ENCODE data around the gene TJP3. TPM values are rescaled to one million over a fixed set of nuclear protein-coding genes. Genes with fewer than 3 reads are reported as not detected.

The TJP3 gene
- total RNA-seq, 4 donors from 2014 or later: 29.7 to 43.7 (median 39.8) TPM

- peak overlapping the region in 1 of 3 donors; percentile 53 for H3K4me3 ChIP-seq (replicated peaks in 1 of 3)
- DNase-seq: no peak
- H3K9me3 ChIP-seq: no peaks in the 10 kb centered on the region
- no peaks in the 10 kb centered on the region for H3K36me3 ChIP-seq
- intact Hi-C loops (cut with DNase I): no loop called here
- peaks cover 25 to 26% of the 10 kb centered on the region in 2 donors for H3K4me1 ChIP-seq
- TF ChIP-seq POLR2A (IDR thresholded peaks at IDR 0.05): no peak
- TF ChIP-seq, protein P1, sequence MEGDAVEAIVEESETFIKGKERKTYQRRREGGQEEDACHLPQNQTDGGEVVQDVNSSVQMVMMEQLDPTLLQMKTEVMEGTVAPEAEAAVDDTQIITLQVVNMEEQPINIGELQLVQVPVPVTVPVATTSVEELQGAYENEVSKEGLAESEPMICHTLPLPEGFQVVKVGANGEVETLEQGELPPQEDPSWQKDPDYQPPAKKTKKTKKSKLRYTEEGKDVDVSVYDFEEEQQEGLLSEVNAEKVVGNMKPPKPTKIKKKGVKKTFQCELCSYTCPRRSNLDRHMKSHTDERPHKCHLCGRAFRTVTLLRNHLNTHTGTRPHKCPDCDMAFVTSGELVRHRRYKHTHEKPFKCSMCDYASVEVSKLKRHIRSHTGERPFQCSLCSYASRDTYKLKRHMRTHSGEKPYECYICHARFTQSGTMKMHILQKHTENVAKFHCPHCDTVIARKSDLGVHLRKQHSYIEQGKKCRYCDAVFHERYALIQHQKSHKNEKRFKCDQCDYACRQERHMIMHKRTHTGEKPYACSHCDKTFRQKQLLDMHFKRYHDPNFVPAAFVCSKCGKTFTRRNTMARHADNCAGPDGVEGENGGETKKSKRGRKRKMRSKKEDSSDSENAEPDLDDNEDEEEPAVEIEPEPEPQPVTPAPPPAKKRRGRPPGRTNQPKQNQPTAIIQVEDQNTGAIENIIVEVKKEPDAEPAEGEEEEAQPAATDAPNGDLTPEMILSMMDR (IDR thresholded peaks at IDR 0.05): no peak
- H3K27ac ChIP-seq: peak overlapping the region; percentile 26 to 66 (median 33)
- H3K27me3 ChIP-seq: no peaks in the 10 kb centered on the region
- WGBS, 2 donors: 81 to 86% methylated on average over 5 of the region's 5 CpGs
Observed at GRCh38 chr19:3723110-3723488, 14.9 kb downstream of the TJP3 start.

- no peak overlapping the region for H3K4me3 ChIP-seq (replicated peaks in 1 of 3)
- TF ChIP-seq, protein P1 (IDR thresholded peaks at IDR 0.05): no peak
- no peak for TF ChIP-seq POLR2A (IDR thresholded peaks at IDR 0.05)
- H3K27ac ChIP-seq: peak overlapping the region in 1 of 3 donors; percentile 26
- intact Hi-C loops (cut with DNase I): no loop called here
- H3K9me3 ChIP-seq: no peaks in the 10 kb centered on the region
- 60 to 61% methylated on average over 8 of the region's 8 CpGs for WGBS, 2 donors
- H3K4me1 ChIP-seq: peaks cover 25 to 26% of the 10 kb centered on the region in 2 donors
- no peaks in the 10 kb centered on the region for H3K27me3 ChIP-seq
- no peaks in the 10 kb centered on the region for H3K36me3 ChIP-seq
- no peak for DNase-seq
Observed at GRCh38 chr19:3723883-3724282, 15.7 kb downstream of the TJP3 start.

GRCh38 chr19:3725121-3725520 is 16.9 kb downstream of the TJP3 start:
- TF ChIP-seq, protein P1 (IDR thresholded peaks at IDR 0.05): no peak
- TF ChIP-seq POLR2A (IDR thresholded peaks at IDR 0.05): no peak
- WGBS, 2 donors: 50 to 53% methylated on average over 3 of the region's 3 CpGs
- Histone ChIP-seq H3K27me3 (no peaks in the 10 kb centered on the region), H3K9me3 (no peaks in the 10 kb centered on the region), H3K4me1 (peaks cover 25 to 26% of the 10 kb centered on the region in 2 donors), H3K36me3 (no peaks in the 10 kb centered on the region), H3K27ac (peak overlapping the region; percentile 43 to 76 (median 63)), H3K4me3 (replicated peaks in 1 of 3) (no peak overlapping the region)
- peak; percentile 42 to 54 for DNase-seq
- intact Hi-C loops (cut with DNase I): no loop called here

- peak; percentile 98 to 99 for DNase-seq
- Histone ChIP-seq H3K27me3 (no peaks in the 10 kb centered on the region), H3K4me1 (peaks cover 25 to 26% of the 10 kb centered on the region in 2 donors), H3K27ac (peak overlapping the region; percentile 55 to 76 (median 63)), H3K9me3 (no peaks in the 10 kb centered on the region), H3K36me3 (no peaks in the 10 kb centered on the region), H3K4me3 (replicated peaks in 1 of 3) (no peak overlapping the region)
- WGBS, 2 donors: 22 to 23% methylated on average over 12 to 14 of the region's 14 CpGs
- peak in 1 of 2 donors; percentile 80 for TF ChIP-seq POLR2A (IDR thresholded peaks at IDR 0.05)
- TF ChIP-seq, protein P1 (IDR thresholded peaks at IDR 0.05): no peak
- intact Hi-C loops (cut with DNase I): no loop called here
Observed at GRCh38 chr19:3725640-3726310, 17.6 kb downstream of the TJP3 start.

DNA sequence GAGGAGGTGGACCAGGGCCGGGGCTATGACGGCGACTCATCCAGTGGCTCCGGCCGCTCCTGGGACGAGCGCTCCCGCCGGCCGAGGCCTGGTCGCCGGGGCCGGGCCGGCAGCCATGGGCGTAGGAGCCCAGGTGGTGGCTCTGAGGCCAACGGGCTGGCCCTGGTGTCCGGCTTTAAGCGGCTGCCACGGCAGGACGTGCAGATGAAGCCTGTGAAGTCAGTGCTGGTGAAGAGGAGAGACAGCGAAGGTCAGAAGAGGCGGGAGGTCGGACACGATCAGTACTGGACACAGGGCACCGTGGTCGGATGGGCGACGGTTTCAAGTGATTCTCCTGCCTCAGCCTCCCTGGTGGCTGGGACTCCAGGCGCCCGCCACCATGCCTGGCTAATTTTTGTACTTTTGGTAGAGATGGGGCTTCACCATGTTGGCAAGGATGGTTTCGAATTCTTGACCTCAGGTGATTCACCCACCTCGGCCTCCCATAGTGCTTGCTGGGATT is 22.3 kb downstream of the TJP3 start:
- intact Hi-C loops (cut with DNase I): no loop called here
- TF ChIP-seq, protein P1 (IDR thresholded peaks at IDR 0.05): no peak
- no peak for TF ChIP-seq POLR2A (IDR thresholded peaks at IDR 0.05)
- Histone ChIP-seq H3K9me3 (no peaks in the 10 kb centered on the region), H3K27me3 (no peaks in the 10 kb centered on the region), H3K4me3 (replicated peaks in 1 of 3) (no peak overlapping the region), H3K4me1 (peaks cover 3 to 7% of the 10 kb centered on the region in 2 donors), H3K27ac (no peak overlapping the region), H3K36me3 (peaks cover under 1% of the 10 kb centered on the region in 2 donors)
- DNase-seq: no peak
- 95 to 98% methylated on average over 21 to 24 of the region's 32 CpGs for WGBS, 2 donors
